Activated CD4-positive, alpha-beta T cell treated with anti-CD3 and anti-CD28 coated beads, Interleukin-2, amount 50 U/mL, for 24 hours (primary cell): ENCODE results near the gene FA2H.
"Not testable (repeated sequence)": the region's sequence is repeated elsewhere in the genome, so short reads cannot be mapped to it uniquely, and the experiment has no call there.

ENCODE experiments used
- DNase-seq, 2 donors: peaks; one replicate each; pipeline ENCODE4 v3.0.0-alpha.2; 2020; ENCODE audit warnings: low read depth in 1 of 2, low spot score in 1 of 2

FA2H gene

GRCh38 chr16:74770831-74771526 is 3.6 kb downstream of the FA2H start:
- no peak for DNase-seq

DNA sequence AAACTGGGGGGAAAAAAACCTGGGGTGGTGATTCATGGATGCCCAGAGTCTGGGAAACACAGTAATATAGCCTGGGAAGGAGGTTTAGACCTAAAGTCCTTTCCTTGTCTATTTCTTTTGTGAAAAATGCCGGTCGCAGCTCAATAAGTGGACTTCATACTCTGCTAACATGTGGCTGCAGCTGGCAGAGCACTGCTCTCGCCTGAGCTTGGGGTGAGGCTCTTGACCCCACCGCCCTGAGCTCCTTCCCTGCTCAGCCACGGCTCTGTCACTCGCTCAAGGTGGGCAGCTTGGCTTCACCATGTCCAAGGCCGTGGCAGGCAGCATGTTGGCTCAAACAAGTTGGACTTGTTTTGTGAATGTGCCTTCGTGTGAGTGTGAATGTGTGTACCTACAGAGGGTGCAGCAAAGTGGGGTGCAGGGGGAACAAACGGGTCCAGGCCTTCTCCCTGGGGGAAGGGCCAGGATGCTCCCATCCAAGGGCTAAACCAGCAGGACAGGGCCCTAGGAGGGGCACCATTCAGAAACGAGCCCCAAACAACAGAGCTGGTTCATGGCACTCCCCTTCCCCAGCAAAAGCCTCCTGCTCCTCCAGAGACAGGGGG is 4.9 kb downstream of the FA2H start:
- DNase-seq = no peak

- no peak for DNase-seq
Observed at GRCh38 chr16:74768239-74768638, 6.4 kb downstream of the FA2H start.

DNA sequence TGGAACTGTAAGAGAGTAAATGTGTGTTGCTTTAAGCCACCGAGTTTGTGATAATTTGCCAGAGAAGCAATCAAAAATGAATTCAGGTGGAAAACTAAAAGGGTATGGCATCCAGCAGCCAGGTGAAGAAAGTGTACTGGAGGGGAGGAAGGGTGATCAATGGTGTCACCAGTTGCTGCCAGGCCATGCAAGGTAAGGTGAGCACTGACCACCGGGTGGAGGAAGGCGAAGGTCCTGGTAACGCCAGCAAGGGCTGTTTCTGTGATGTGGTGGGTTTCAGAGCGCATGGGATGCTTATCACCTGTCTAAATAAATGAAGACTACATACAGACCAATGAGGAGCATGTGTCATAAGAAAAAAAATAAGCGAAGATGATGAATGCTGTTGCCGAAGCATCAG is 6.9 kb downstream of the FA2H start:
- DNase-seq = no peak

- DNase-seq = no peak
Observed at GRCh38 chr16:74766729-74767128, 7.9 kb downstream of the FA2H start.

- not testable (repeated sequence) for DNase-seq
Observed at GRCh38 chr16:74764184-74764583, 10.4 kb downstream of the FA2H start.

DNA sequence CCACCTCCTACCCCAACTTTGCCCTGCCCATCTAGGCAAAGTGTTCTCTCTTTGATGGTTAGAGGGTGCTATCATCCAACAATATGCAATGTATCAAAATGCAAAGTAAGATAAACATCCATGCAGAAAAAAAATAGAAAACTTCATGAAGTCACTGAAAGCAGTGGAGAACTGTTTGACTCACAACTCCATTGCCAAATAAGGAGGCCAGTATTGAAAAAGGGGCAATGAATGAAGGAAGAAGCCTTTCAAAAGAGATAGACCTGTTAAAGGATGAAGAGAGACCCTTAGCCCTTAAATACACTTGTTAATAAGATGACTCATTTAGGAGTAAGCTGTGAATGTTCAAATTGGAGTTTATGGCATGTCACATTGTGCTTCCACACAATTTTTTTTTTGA is 13.0 kb downstream of the FA2H start:
- DNase-seq = no peak

DNA sequence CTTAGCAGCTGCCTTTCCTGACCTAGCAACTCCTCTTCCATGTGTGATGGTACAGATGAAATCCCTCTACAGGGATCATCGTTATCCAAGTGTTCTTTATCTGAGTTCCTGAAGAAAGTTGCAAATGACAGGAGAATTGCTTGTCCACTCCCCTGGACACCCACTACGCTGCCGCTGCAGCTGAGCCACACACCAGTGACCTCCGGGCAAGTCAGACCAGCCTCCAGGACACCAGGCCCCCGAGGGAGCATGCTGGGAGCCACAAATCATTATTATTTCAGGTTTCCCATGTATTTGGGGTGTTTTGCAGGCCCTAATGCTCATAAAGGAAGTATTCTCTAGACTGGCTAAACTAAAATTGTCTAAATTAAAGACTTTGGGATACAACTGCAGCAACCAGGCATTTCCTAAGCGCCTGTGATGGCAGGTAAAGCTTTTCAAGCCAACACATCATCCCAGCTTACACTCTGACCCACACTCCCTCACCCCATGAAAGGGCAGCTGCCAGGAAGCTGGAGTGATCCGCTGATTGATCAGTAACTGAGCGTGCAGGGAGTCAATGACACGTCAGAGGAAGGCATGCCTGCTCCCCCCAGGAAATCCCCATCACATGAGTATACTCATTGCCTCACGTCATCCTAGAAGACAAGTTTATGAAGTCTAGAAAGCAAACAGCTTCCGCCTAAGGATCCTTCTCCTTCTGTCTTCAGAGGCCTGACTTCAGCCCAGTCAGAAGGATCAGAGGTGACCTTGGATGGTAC is 14.4 kb downstream of the FA2H start:
- no peak for DNase-seq

DNA sequence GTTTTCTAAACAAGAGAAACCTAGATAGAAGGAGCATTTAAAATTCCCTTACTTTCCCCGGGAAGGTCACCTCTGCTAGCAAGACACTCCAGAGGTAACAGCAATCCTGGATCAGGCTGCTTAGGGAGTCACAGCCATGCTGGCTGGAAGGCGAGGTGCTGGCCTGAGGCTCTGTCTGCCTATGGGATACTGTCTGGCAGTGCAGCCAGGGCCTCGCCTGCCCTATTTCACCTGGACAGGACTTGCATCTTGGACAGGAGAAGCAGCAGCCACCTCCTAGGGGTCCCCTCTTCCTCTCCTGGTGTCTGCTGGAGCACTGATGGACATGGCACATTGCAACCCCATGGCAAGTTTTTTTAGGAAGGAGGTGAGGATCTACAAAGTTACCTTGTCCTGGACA is 15.1 kb downstream of the FA2H start:
- no peak for DNase-seq

- no peak for DNase-seq
Observed at GRCh38 chr16:74758801-74759200, 15.8 kb downstream of the FA2H start.

- DNase-seq = no peak
Observed at GRCh38 chr16:74757349-74757748, 17.3 kb downstream of the FA2H start.

DNA sequence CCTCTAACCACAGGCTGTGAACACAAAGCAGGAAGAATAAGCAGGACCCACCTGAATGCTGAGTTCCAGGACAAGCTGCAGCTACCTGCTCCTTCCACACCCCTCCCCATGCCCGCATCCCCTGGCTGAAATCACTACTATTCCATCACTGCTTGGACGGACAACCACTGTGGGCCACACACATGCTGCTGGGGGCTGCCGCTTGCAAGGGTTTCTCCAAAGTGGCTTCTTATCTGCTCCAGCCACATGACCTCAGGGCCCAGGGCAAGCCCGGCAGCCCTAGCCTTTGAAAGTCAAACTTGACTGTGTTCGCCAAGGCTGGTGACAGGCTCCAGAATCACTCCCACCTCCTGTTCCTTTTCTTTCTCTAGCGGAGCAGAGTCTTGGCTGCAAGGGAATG is 18.4 kb downstream of the FA2H start:
- no peak for DNase-seq

GRCh38 chr16:74753180-74753579 is 21.4 kb downstream of the FA2H start:
- no peak for DNase-seq

- DNase-seq = no peak
Observed at GRCh38 chr16:74752756-74753155, 21.9 kb downstream of the FA2H start.

DNA sequence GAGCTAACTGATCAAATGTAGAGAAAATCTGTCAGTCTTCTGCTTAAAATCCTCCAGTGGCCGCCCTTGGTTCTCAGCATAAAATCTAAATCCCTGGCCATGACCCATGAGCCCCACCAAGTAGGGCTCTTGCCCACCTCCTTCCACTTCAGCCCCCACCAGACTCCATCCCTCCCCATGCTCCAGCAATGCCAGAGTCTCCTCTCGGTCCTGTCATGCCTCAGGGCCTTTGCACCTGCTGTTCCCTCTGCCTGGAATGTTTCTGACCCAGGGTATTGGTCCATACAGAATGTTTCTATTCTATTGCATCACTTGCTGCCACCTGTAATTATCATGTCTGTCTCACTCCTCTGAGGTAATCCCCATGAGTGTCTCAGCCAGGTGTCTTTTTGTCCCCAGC is 22.4 kb downstream of the FA2H start:
- no peak for DNase-seq

GRCh38 chr16:74751658-74752057 is 23.0 kb downstream of the FA2H start:
- no peak for DNase-seq

GRCh38 chr16:74749291-74750055 is 25.1 kb downstream of the FA2H start:
- DNase-seq = no peak

DNA sequence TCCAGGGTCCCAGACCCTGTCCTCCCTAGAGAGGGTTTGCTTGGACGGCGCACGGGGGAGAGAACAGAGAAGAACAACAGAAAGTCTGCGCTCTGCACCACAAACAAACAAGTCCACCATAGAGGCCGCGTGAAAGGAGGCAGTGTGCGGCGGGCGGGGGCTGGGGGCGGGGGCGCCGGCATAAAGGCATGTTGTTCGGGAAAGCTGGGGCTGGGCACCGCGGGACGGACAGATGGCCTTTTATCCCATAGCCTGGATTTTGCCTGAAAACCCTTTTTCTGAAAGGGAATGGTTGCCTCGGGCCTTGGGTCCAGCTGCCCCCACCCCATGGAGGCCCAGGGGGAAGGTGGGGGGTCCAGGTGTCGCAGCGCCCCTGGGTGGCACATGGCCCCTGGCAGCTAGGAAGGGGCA is 26.0 kb downstream of the FA2H start:
- no peak for DNase-seq

DNA sequence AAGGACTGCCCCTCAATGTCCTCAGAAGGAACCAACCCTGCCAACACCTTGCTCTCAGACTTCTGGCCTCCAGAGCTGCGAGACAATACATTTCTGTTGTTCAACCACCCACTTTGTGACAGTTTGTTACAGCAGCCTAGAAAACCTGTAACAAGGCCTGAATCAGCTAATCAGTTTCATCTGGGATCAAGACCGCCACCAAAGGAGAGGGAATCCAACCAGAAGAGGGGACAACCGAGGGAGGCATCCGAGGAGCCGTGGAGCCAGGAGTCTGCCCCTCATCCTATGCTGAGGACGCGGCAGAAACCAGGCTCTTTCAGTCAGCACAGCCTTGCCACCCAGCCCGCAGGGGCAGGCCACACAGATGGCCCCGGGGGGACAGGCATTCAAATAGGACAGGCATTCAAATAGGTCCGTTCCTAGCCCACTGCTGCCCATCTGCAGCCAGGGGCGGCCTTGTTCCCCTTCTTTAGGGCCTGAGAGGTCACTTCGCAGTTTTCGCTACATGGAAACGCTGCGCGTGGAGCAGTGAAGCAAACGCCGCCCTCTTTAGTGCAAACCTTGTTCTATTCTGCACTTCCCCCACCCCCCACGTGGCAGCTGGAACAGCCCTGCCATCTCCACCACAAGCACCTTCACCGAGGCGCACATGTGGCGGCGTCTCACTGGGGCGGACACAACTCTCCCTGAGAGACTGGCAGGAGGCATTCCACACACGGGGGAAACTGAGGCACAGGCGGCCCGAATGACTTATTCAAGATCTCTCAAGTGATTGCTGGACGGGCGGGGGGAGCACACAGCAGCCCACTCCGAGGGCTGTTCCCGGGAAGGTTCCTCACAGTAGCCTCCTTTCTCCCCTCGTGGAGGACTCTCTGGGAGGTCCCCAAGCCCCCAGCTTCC is 26.7 kb downstream of the FA2H start:
- no peak for DNase-seq

DNA sequence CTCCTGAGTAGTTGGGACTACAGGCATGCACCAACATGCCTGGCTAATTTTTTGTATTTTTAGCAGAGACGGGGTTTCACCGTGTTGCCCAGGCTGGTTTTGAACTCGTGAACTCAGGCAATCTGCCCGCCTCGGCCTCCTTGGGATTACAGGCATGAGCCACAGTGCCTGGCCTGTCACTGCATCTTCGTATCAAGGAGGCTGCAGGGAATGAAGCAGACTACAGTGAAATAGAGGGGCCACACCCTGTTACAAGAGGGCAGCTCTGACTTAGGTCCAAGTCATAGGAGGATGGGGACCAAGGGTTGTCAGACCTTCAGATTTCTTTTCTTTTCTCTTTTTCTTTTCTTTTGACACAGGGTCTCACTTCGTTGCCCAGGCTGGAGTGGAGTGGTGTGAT is 28.7 kb downstream of the FA2H start:
- no peak for DNase-seq
